HCT116 (cell line): Measurements from ENCODE around the gene COA1. TPM values are rescaled to one million over a fixed set of nuclear protein-coding genes. Genes with fewer than 3 reads are reported as not detected.
"Not testable (repeated sequence)": the region's sequence is repeated elsewhere in the genome, so short reads cannot be mapped to it uniquely, and the experiment has no call there.

Source experiments
- ATAC-seq: fragments of 200-7000 bp; cut with Tn5 transposase; 2 replicates; pipeline ENCODE4 v1.9.1; 2020; ENCODE audit warnings: mild to moderate bottlenecking, moderate library complexity
- BruUV-seq: library from RNA; stranded (reverse); fragments of 400-500 nt; replicated peaks from 2 replicates; lab custom pipeline; 2021; lab: Mats Ljungman, UMichigan
- CTCF ChIA-PET: fragments of 300-600 bp; sonication (Branson Sonifier 250); formaldehyde crosslinking; loops from one replicate; lab custom pipeline; 2021; ENCODE audit warnings: antibody characterized with exemption; lab: Charles Lee
- POLR2A ChIA-PET: fragments of 300-600, 350-600 bp; sonication (Branson Sonifier 250); formaldehyde crosslinking; loops from one replicate; lab custom pipeline; 2021; ENCODE audit warnings: antibody characterized with exemption; lab: Charles Lee
- RAD21 ChIA-PET, 2 experiments: fragments of 300-600 bp; sonication (Branson Sonifier 250); formaldehyde crosslinking; loops; one replicate each; lab custom pipeline; 2023; ENCODE audit warnings: low total read pairs in 2 of 2; ENCODE audit not compliant: uncharacterized antibody in 2 of 2, unreplicated experiment in 2 of 2, low non-redundant PET in 1 of 2; lab: Charles Lee
- DNase-seq: peaks from one replicate; pipeline ENCODE4 v3.0.0-alpha.2; 2010; ENCODE audit warnings: low read depth, low spot score
- H2AFZ ChIP-seq: fragments of 200-600 bp; shearing (Covaris generic), sonication (generic); 2 replicates; pipeline ENCODE4 v1.6.1; 2017; ENCODE audit warnings: low read depth, mixed run types, mixed read lengths, antibody characterized with exemption, low read length; ENCODE audit not compliant: poor library complexity, severe bottlenecking
- H3K27ac ChIP-seq: 2 replicates; pipeline ENCODE4 v1.5.1; 2012; ENCODE audit warnings: low read depth, low read length
- H3K27me3 ChIP-seq: fragments of 200-600 bp; sonication (generic); 2 replicates; pipeline ENCODE4 v1.6.1; 2016; ENCODE audit warnings: mixed run types, low read length, mixed read lengths; ENCODE audit not compliant: insufficient read depth
- H3K36me3 ChIP-seq, 2 experiments: fragments of 200-500 bp in 1 of 2; fragments of 200-600 bp in 1 of 2; sonication (Bioruptor generic) in 1 of 2; sonication (generic) in 1 of 2; 2 replicates each; pipeline versions ENCODE4 v1.5.1 to v1.6.1; 2014 to 2016; ENCODE audit warnings: low read length in 2 of 2, inconsistent platforms in 1 of 2, mixed read lengths in 1 of 2, mixed run types in 1 of 2; ENCODE audit not compliant: insufficient read depth in 2 of 2, control insufficient read depth in 1 of 2
- H3K4me1 ChIP-seq, 2 experiments: fragments of 200-600 bp in 1 of 2; sonication (generic) in 1 of 2; 2 replicates each; pipeline versions ENCODE4 v1.5.1 to v1.6.1; 2012 to 2017; ENCODE audit warnings: low read length in 2 of 2, inconsistent platforms in 1 of 2, mild to moderate bottlenecking in 1 of 2, mixed read lengths in 1 of 2, mixed run types in 1 of 2, moderate library complexity in 1 of 2; ENCODE audit not compliant: insufficient read depth in 2 of 2, control insufficient read depth in 1 of 2
- H3K4me2 ChIP-seq: fragments of 200-600 bp; sonication (generic); 2 replicates; pipeline ENCODE4 v1.6.1; 2017; ENCODE audit warnings: mixed run types, low read length, mixed read lengths
- H3K4me3 ChIP-seq, 2 experiments: fragments of 200-600 bp in 1 of 2; sonication (generic) in 1 of 2; replicated peaks in 1 of 2; 2 replicates each; pipeline ENCODE4 v1.5.1; 2011 to 2016; ENCODE audit warnings: low read length in 2 of 2, control low read depth in 1 of 2, low read depth in 1 of 2, mild to moderate bottlenecking in 1 of 2, mixed read lengths in 1 of 2, mixed run types in 1 of 2
- H3K79me2 ChIP-seq: fragments of 200-600 bp; sonication (generic); 2 replicates; pipeline ENCODE4 v1.6.1; 2017; ENCODE audit warnings: mild to moderate bottlenecking, mixed run types, low read length, moderate library complexity, mixed read lengths; ENCODE audit not compliant: insufficient read depth
- H3K9ac ChIP-seq: fragments of 200-600 bp; sonication (generic); 2 replicates; pipeline ENCODE4 v1.6.1; 2016; ENCODE audit warnings: low read length, mixed read lengths
- H3K9me2 ChIP-seq: fragments of 200-600 bp; sonication (generic), shearing (Covaris generic); 2 replicates; pipeline ENCODE4 v1.6.1; 2017; ENCODE audit warnings: mixed run types, mild to moderate bottlenecking, moderate library complexity; ENCODE audit not compliant: insufficient read depth
- H3K9me3 ChIP-seq, 2 experiments: fragments of 200-500 bp in 1 of 2; fragments of 200-600 bp in 1 of 2; sonication (Bioruptor generic) in 1 of 2; sonication (generic) in 1 of 2; 2 replicates each; pipeline ENCODE4 v1.6.1; 2014 to 2017; ENCODE audit warnings: low read length in 2 of 2, mixed read lengths in 2 of 2, inconsistent platforms in 1 of 2, low read depth in 1 of 2, mild to moderate bottlenecking in 1 of 2, mixed run types in 1 of 2, moderate library complexity in 1 of 2; ENCODE audit not compliant: control insufficient read depth in 1 of 2, insufficient read depth in 1 of 2
- H4K20me1 ChIP-seq: fragments of 200-600 bp; sonication (generic), shearing (Covaris generic); 2 replicates; pipeline ENCODE4 v1.6.1; 2017; ENCODE audit warnings: mixed run types, mild to moderate bottlenecking, moderate library complexity; ENCODE audit not compliant: insufficient read depth
- ATF3 ChIP-seq: IDR thresholded peaks from 2 replicates; pipeline ENCODE4 v1.6.1; 2012
- CBX3 ChIP-seq: IDR thresholded peaks from 2 replicates; pipeline ENCODE4 v1.6.1; 2012; ENCODE audit warnings: low read depth
- CEBPB ChIP-seq: IDR thresholded peaks from 2 replicates; pipeline ENCODE4 v1.6.1; 2012; ENCODE audit warnings: low read depth
- EZH2phosphoT487 ChIP-seq: fragments of 200-600 bp; IDR thresholded peaks from 2 replicates; pipeline ENCODE4 v1.6.1; 2018; ENCODE audit warnings: antibody characterized with exemption, borderline replicate concordance
- FOSL1 ChIP-seq: IDR thresholded peaks from 2 replicates; pipeline ENCODE4 v1.6.1; 2012; ENCODE audit warnings: low read depth
- JUND ChIP-seq: IDR thresholded peaks from 2 replicates; pipeline ENCODE4 v1.6.1; 2012
- POLR2AphosphoS5 ChIP-seq: IDR thresholded peaks from 2 replicates; pipeline ENCODE4 v1.6.1; 2011; ENCODE audit warnings: mild to moderate bottlenecking, low read depth, low read length, moderate library complexity
- SP1 ChIP-seq: IDR thresholded peaks from 2 replicates; pipeline ENCODE4 v1.6.1; 2012; ENCODE audit warnings: low read depth
- ZBTB33 ChIP-seq: IDR thresholded peaks from 2 replicates; pipeline ENCODE4 v1.6.1; 2011; ENCODE audit warnings: mild to moderate bottlenecking, low read length, moderate library complexity; ENCODE audit not compliant: insufficient replicate concordance; ENCODE audit errors: extremely low read depth
- intact Hi-C: fragments of 100-400 bp; cut with micrococcal nuclease; formaldehyde crosslinking; loops from 2 replicates; pipeline ENCODE4 v1.10.0; 2022
- total RNA-seq: library from RNA; stranded (reverse); gene quantifications from one replicate; pipeline ENCODE4 v1.2.1, GENCODE V29; 2021; ENCODE audit not compliant: unreplicated experiment

COA1 gene
- total RNA-seq, 1 experiment from 2014 or later = 78.5 TPM

- H3K9ac ChIP-seq, H2AFZ ChIP-seq, BruUV-seq, H3K27me3 ChIP-seq, DNase-seq, H3K9me2 ChIP-seq, H3K27ac ChIP-seq, H4K20me1 ChIP-seq, intact Hi-C loops, RAD21 ChIA-PET, H3K9me3 ChIP-seq, H3K36me3 ChIP-seq: not testable (repeated sequence)
- Histone ChIP-seq H3K4me2 (peak overlapping the region; percentile 64), H3K4me1 (peaks cover 16 to 35% of the 10 kb centered on the region in 2 experiments), H3K4me3 (peak overlapping the region in 1 of 2 experiments; percentile 12; a peak in 1 of 4 replicates), H3K79me2 (peaks cover 45% of the 10 kb centered on the region)
- ATAC-seq = peak; percentile 85
- POLR2A ChIA-PET = interaction anchor here (3.9 kb wide), 1 partner anchor 13 kb away, joined by 23 read pairs; the partner anchor contains the start of gene STK17A
- CTCF ChIA-PET = interaction anchor here (1.7 kb wide), 1 partner anchor 14 kb away, joined by 9 read pairs; the partner anchor contains the start of gene STK17A
- peak; percentile 74; the same call in 1 of the 2 replicates for TF ChIP-seq CBX3
- TF ChIP-seq FOSL1 = peak; percentile 80
- peak; percentile 76 for TF ChIP-seq JUND
- TF ChIP-seq ATF3 = 0 out of 2 replicates have a peak, but pooled peaks have one; percentile 16
- TF ChIP-seq SP1 = peak; percentile 41; the same call in 1 of the 2 replicates
- peak; percentile 67; the same call in 1 of the 2 replicates for TF ChIP-seq CEBPB
These were observed 132.9 kb downstream of the COA1 start for GRCh38 chr7:43596426-43596825.

- intact Hi-C loops = no loop called here
- Histone ChIP-seq H3K36me3 (0 out of 4 replicates have a peak, but pooled peaks cover 0 to 3% of the 10 kb centered on the region in 2 experiments), H3K4me1 (peaks cover 16 to 37% of the 10 kb centered on the region in 2 experiments), H4K20me1 (peaks cover 5% of the 10 kb centered on the region; the same call in 1 of the 2 replicates), H3K4me2 (no peak overlapping the region), H3K9ac (no peak overlapping the region), H3K27me3 (no peaks in the 10 kb centered on the region), H2AFZ (no peak overlapping the region), H3K4me3 (no peak overlapping the region), H3K9me2 (no peaks in the 10 kb centered on the region), H3K79me2 (peaks cover 63% of the 10 kb centered on the region), H3K9me3 (no peaks in the 10 kb centered on the region), H3K27ac (no peak overlapping the region)
- ChIA-PET CTCF (interaction anchor here (1.5 kb wide), 1 partner anchor 12 kb away, joined by 6 read pairs; the partner anchor contains the start of gene STK17A), RAD21 (interaction anchor here in 1 of 2 experiments (0.7 kb wide), 1 partner anchor 90 kb away, joined by 3 read pairs; no protein-coding TSS in a partner anchor), POLR2A (interaction anchor here (3.9 kb wide), 1 partner anchor 11 kb away, joined by 23 read pairs; the partner anchor contains the start of gene STK17A)
- BruUV-seq = no TSS peak
- TF ChIP-seq EZH2phosphoT487 (no peak), POLR2AphosphoS5 (no peak), JUND (no peak), ZBTB33 (no peak)
- no peak for DNase-seq
- ATAC-seq = no peak
These were observed 135.3 kb downstream of the COA1 start for GRCh38 chr7:43594020-43594419.
